Measurements from ENCODE around the gene LFNG. TPM values are rescaled to one million over a fixed set of nuclear protein-coding genes. Genes with fewer than 3 reads are reported as not detected.
"Not testable (repeated sequence)": the region's sequence is repeated elsewhere in the genome, so short reads cannot be mapped to it uniquely, and the experiment has no call there.

LFNG gene
- total RNA-seq, 1 donor from 2014 or later, result 42.6 TPM

- Histone ChIP-seq H3K27ac (peak overlapping the region; percentile 88), H3K27me3 (ENCODE audit: low read depth) (no peaks in the 10 kb centered on the region), H3K36me3 (peaks cover 42% of the 10 kb centered on the region), H3K9me3 (no peaks in the 10 kb centered on the region), H3K4me1 (peaks cover 85% of the 10 kb centered on the region), H3K4me3 (no peak overlapping the region)
- intact Hi-C loops (cut with DNase I), result no loop called here
- DNase-seq, result no peak
- no peak for ATAC-seq
- TF ChIP-seq CTCF (IDR thresholded peaks at IDR 0.05), result no peak
Measured at GRCh38 chr7:2528481-2529095, 9.0 kb downstream of the LFNG start.

- no peaks in the 10 kb centered on the region for H3K27me3 ChIP-seq (ENCODE audit: low read depth)
- ATAC-seq (peak; percentile 59 to 74), DNase-seq (peak; percentile 90)
- intact Hi-C loops (cut with DNase I), result no loop called here
- H3K4me1 ChIP-seq, result peaks cover 77% of the 10 kb centered on the region
- H3K36me3 ChIP-seq, result peaks cover 42% of the 10 kb centered on the region
- no peaks in the 10 kb centered on the region for H3K9me3 ChIP-seq
- peak overlapping the region; percentile 19 for H3K4me3 ChIP-seq
- TF ChIP-seq CTCF (IDR thresholded peaks at IDR 0.05), result no peak
- peak overlapping the region; percentile 88 for H3K27ac ChIP-seq
Measured at GRCh38 chr7:2529161-2530070, 9.8 kb downstream of the LFNG start.

- TF ChIP-seq CTCF (IDR thresholded peaks at IDR 0.05), result no peak
- Histone ChIP-seq H3K36me3 (peaks cover 37% of the 10 kb centered on the region), H3K27ac (peak overlapping the region; percentile 88), H3K9me3 (no peaks in the 10 kb centered on the region), H3K4me1 (peaks cover 68% of the 10 kb centered on the region), H3K4me3 (peak overlapping the region; percentile 19), H3K27me3 (ENCODE audit: low read depth) (no peaks in the 10 kb centered on the region)
- intact Hi-C loops (cut with DNase I), result no loop called here
- ATAC-seq (peak; percentile 49 to 69), DNase-seq (peak; percentile 78)
Measured at GRCh38 chr7:2530071-2530987, 10.8 kb downstream of the LFNG start.

- peak in 1 of 2 donors; percentile 9 for ATAC-seq
- H3K27me3 ChIP-seq (ENCODE audit: low read depth); H3K9me3 ChIP-seq; intact Hi-C loops (cut with DNase I); H3K4me3 ChIP-seq: not testable (repeated sequence)
- H3K36me3 ChIP-seq, result peaks cover 28% of the 10 kb centered on the region
- DNase-seq, result peak; percentile 51
- H3K4me1 ChIP-seq, result peaks cover 59% of the 10 kb centered on the region
- peak overlapping the region; percentile 88 for H3K27ac ChIP-seq
Measured at GRCh38 chr7:2530994-2531795, 11.6 kb downstream of the LFNG start.

- Histone ChIP-seq H3K4me1 (peaks cover 53% of the 10 kb centered on the region), H3K36me3 (peaks cover 23% of the 10 kb centered on the region)
- intact Hi-C loops (cut with DNase I); H3K27ac ChIP-seq; H3K4me3 ChIP-seq; H3K27me3 ChIP-seq (ENCODE audit: low read depth); H3K9me3 ChIP-seq; DNase-seq; ATAC-seq: not testable (repeated sequence)
Measured at GRCh38 chr7:2531796-2532110, 12.2 kb downstream of the LFNG start.

GRCh38 chr7:2532199-2532772 lies 12.7 kb downstream of the LFNG start:
- H3K27ac ChIP-seq; H3K27me3 ChIP-seq (ENCODE audit: low read depth); H3K4me3 ChIP-seq; DNase-seq; intact Hi-C loops (cut with DNase I); ATAC-seq; H3K9me3 ChIP-seq: not testable (repeated sequence)
- Histone ChIP-seq H3K4me1 (peaks cover 48% of the 10 kb centered on the region), H3K36me3 (peaks cover 18% of the 10 kb centered on the region)

- not testable (repeated sequence) for ATAC-seq, DNase-seq
Measured at GRCh38 chr7:2532816-2533215, 13.2 kb downstream of the LFNG start.

GRCh38 chr7:2533566-2533965 lies 14.0 kb downstream of the LFNG start:
- peaks cover 35% of the 10 kb centered on the region for H3K4me1 ChIP-seq
- H3K9me3 ChIP-seq; intact Hi-C loops (cut with DNase I); H3K27ac ChIP-seq; H3K4me3 ChIP-seq; H3K27me3 ChIP-seq (ENCODE audit: low read depth); ATAC-seq; DNase-seq: not testable (repeated sequence)
- H3K36me3 ChIP-seq, result peaks cover 18% of the 10 kb centered on the region

More at GRCh38 chr7:2532816-2533215, 13.2 kb downstream of the LFNG start:
- H3K36me3 ChIP-seq, result peaks cover 17% of the 10 kb centered on the region
- peaks cover 43% of the 10 kb centered on the region for H3K4me1 ChIP-seq
- H3K27ac ChIP-seq; intact Hi-C loops (cut with DNase I); H3K4me3 ChIP-seq; H3K27me3 ChIP-seq (ENCODE audit: low read depth); H3K9me3 ChIP-seq: not testable (repeated sequence)

GRCh38 chr7:2534214-2534613 lies 14.6 kb downstream of the LFNG start:
- H3K4me3 ChIP-seq; ATAC-seq; DNase-seq; H3K9me3 ChIP-seq; intact Hi-C loops (cut with DNase I); H3K27me3 ChIP-seq (ENCODE audit: low read depth); H3K27ac ChIP-seq: not testable (repeated sequence)
- H3K36me3 ChIP-seq, result peaks cover 19% of the 10 kb centered on the region
- H3K4me1 ChIP-seq, result peaks cover 29% of the 10 kb centered on the region

All from lower lobe of right lung (tissue), 2 donors.